WTC11 (cell line): ENCODE data around the gene STK11. TPM values are rescaled to one million over a fixed set of nuclear protein-coding genes. Genes with fewer than 3 reads are reported as not detected.

Experiments
- ATAC-seq: fragments of 200-7000 bp; cut with Tn5 transposase; 2 replicates; pipeline ENCODE4 v1.10.0; 2021; ENCODE audit warnings: mild to moderate bottlenecking, moderate library complexity
- CTCF ChIA-PET: fragments of 300-600 bp; sonication (Branson Sonifier 250); formaldehyde crosslinking; loops from one replicate; lab custom pipeline; 2021; ENCODE audit warnings: antibody characterized with exemption; lab: Charles Lee
- POLR2A ChIA-PET: fragments of 350-600 bp; sonication (Branson Sonifier 250); formaldehyde crosslinking; loops from one replicate; lab custom pipeline; 2021; ENCODE audit warnings: antibody characterized with exemption; lab: Charles Lee
- DNase-seq: peaks from one replicate; pipeline ENCODE4 v3.0.0; 2021; ENCODE audit warnings: low spot score
- H3K27ac Mint-ChIP-seq: 2 replicates; pipeline ENCODE4 v1.8.0; 2021; ENCODE audit warnings: mixed read lengths
- H3K27me3 Mint-ChIP-seq: 2 replicates; pipeline ENCODE4 v1.8.0; 2021; ENCODE audit warnings: low read depth, mild to moderate bottlenecking, moderate library complexity, mixed read lengths
- H3K36me3 Mint-ChIP-seq: 2 replicates; pipeline ENCODE4 v1.8.0; 2021; ENCODE audit warnings: mixed read lengths
- H3K4me1 Mint-ChIP-seq: 2 replicates; pipeline ENCODE4 v1.8.0; 2022; ENCODE audit warnings: mixed read lengths
- H3K4me3 Mint-ChIP-seq: 2 replicates; pipeline ENCODE4 v1.8.0; 2021; ENCODE audit warnings: mild to moderate bottlenecking, moderate library complexity, mixed read lengths
- H3K9me3 Mint-ChIP-seq: 2 replicates; pipeline ENCODE4 v1.8.0; 2021; ENCODE audit warnings: mixed read lengths
- CREM ChIP-seq: sonication (generic); formaldehyde crosslinking; IDR thresholded peaks from 2 replicates; pipeline ENCODE4 v1.8.1; 2022; ENCODE audit warnings: mild to moderate bottlenecking, missing genetic modification reagents, moderate library complexity
- FOXK1 ChIP-seq: sonication (generic); formaldehyde crosslinking; IDR thresholded peaks from 2 replicates; pipeline ENCODE4 v1.8.0; 2022; ENCODE audit warnings: mild to moderate bottlenecking, moderate library complexity, missing genetic modification reagents
- HMGA2 ChIP-seq: fragments of 250-450 bp; sonication (Bioruptor Pico); IDR thresholded peaks from 2 replicates; pipeline ENCODE4 v1.4.0; 2021; ENCODE audit warnings: mild to moderate bottlenecking, moderate library complexity
- MYBL2 ChIP-seq: sonication (generic); formaldehyde crosslinking; IDR thresholded peaks from 2 replicates; pipeline ENCODE4 v1.8.1; 2023; ENCODE audit warnings: mild to moderate bottlenecking, moderate library complexity, missing genetic modification reagents
- NFATC4 ChIP-seq: fragments of 250-450 bp; sonication (Bioruptor Pico); IDR thresholded peaks from 2 replicates; pipeline ENCODE4 v1.9.0; 2021; ENCODE audit warnings: mild to moderate bottlenecking
- NFE2L1 ChIP-seq: sonication (generic); formaldehyde crosslinking; IDR thresholded peaks from 2 replicates; pipeline ENCODE4 v1.8.1; 2023; ENCODE audit warnings: missing genetic modification reagents
- NR3C1 ChIP-seq: sonication (generic); formaldehyde crosslinking; conservative IDR thresholded peaks from 2 replicates; pipeline ENCODE4 v1.8.1; 2023; ENCODE audit warnings: low read depth, mild to moderate bottlenecking, missing genetic modification reagents
- SMAD3 ChIP-seq: sonication (generic); formaldehyde crosslinking; IDR thresholded peaks from 2 replicates; pipeline ENCODE4 v1.8.0; 2022; ENCODE audit warnings: missing genetic modification reagents, mild to moderate bottlenecking, borderline replicate concordance
- SP1 ChIP-seq: sonication (generic); formaldehyde crosslinking; conservative IDR thresholded peaks from 2 replicates; pipeline ENCODE4 v1.8.1; 2022; ENCODE audit warnings: missing genetic modification reagents
- ZNF121 ChIP-seq: sonication (generic); formaldehyde crosslinking; IDR thresholded peaks from 2 replicates; pipeline ENCODE4 v1.8.0; 2023; ENCODE audit warnings: missing genetic modification reagents
- ZNF232 ChIP-seq: sonication (generic); formaldehyde crosslinking; IDR thresholded peaks from 2 replicates; pipeline ENCODE4 v1.8.0; 2022; ENCODE audit warnings: mild to moderate bottlenecking, missing genetic modification reagents
- ZNF671 ChIP-seq: fragments of 250-450 bp; sonication (Bioruptor Pico); IDR thresholded peaks from 2 replicates; pipeline ENCODE4 v1.8.0; 2021; ENCODE audit warnings: mild to moderate bottlenecking
- total RNA-seq: library from RNA; stranded (reverse); gene quantifications from 3 replicates; pipeline ENCODE4 v1.2.3, GENCODE V29; 2021
- TF ChIP-seq, protein P1 (sequence below): fragments of 250-450 bp; sonication (Bioruptor Pico); IDR thresholded peaks from 2 replicates; pipeline ENCODE4 v1.9.0; 2021; ENCODE audit warnings: mild to moderate bottlenecking
- TF ChIP-seq, protein P2 (sequence below): sonication (generic); formaldehyde crosslinking; IDR thresholded peaks from 2 replicates; pipeline ENCODE4 v1.8.0; 2022; ENCODE audit warnings: missing genetic modification reagents

Gene STK11
- total RNA-seq, 1 experiment from 2014 or later = 112 TPM

DNA sequence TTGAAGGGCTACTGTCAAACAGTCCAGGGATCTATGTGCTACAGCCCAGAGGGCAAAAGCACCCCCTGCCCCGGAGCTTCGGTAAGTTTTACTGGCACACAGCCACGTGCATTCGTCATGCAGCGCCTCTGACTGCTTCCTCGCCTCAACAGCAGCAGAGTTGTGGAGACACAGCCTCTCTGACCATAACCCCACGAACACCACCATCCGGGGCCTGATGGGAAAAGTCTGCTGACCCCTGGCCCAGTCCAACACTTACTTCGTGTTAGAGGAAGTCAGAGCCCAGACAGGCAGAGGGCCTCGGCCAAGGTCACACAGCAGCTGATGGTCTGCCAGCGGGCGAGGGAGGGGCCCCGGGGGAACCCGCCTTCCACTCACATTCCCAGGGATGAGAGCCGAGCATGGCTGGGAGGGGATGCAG, 27.1 kb downstream of the STK11 start:
- ChIA-PET CTCF (interaction anchor here (1.5 kb wide), 2 partner anchors 10 to 12 kb away, joined by 3 to 5 read pairs; no protein-coding TSS in a partner anchor), POLR2A (interaction anchor here (0.6 kb wide), 1 partner anchor 54 kb away, joined by 4 read pairs; no protein-coding TSS in a partner anchor)
- no peak overlapping the region for H3K4me3 Mint-ChIP-seq
- H3K9me3 Mint-ChIP-seq = no peaks in the 10 kb centered on the region
- no peak overlapping the region for H3K27ac Mint-ChIP-seq
- no peak for ATAC-seq
- no peaks in the 10 kb centered on the region for H3K36me3 Mint-ChIP-seq
- no peak for DNase-seq
- no peaks in the 10 kb centered on the region for H3K27me3 Mint-ChIP-seq
- TF ChIP-seq, protein P1, sequence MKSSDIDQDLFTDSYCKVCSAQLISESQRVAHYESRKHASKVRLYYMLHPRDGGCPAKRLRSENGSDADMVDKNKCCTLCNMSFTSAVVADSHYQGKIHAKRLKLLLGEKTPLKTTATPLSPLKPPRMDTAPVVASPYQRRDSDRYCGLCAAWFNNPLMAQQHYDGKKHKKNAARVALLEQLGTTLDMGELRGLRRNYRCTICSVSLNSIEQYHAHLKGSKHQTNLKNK (CRISPR knock-in tag) = no peak
- TF ChIP-seq SMAD3 (no peak), NFATC4 (no peak)
- no peaks in the 10 kb centered on the region for H3K4me1 Mint-ChIP-seq

DNA sequence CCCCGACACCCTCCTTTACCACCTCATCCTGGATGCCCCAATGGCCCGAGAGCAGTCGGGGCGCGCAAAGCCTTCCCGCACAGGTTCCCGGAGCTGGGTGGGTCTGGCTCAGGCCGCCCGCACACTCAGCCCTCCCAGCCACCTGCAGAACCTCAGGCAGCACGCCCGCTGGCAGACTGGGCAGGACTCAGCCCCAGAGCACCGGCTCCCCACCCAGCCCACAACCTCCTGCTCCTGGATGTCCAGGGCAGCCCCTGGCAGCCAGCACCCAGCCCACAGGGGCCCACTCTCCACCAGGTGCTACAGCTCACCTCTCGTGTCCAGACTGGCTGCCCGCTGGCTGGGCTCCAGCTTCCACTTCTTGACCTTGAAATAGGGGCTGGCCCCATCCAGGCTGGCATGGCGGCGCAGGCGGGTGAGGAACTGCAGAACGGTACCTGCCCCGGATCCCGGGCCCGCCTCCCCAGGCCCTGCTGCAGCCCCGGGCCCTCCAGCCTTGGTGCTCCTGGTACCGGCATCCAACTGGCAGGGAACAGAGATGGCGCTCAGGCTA, 27.6 kb downstream of the STK11 start:
- Mint-ChIP-seq H3K4me3 (no peak overlapping the region), H3K27me3 (no peaks in the 10 kb centered on the region), H3K9me3 (no peaks in the 10 kb centered on the region), H3K4me1 (0 out of 2 replicates have a peak, but pooled peaks cover under 1% of the 10 kb centered on the region), H3K27ac (no peak overlapping the region), H3K36me3 (no peaks in the 10 kb centered on the region)
- ChIA-PET POLR2A (no interaction called here), CTCF (interaction anchor here (1.5 kb wide), 1 partner anchor 10 kb away, joined by 3 read pairs; no protein-coding TSS in a partner anchor)
- DNase-seq (no peak), ATAC-seq (no peak)
- TF ChIP-seq, protein P1 (CRISPR knock-in tag) = no peak
- TF ChIP-seq ZNF671 (CRISPR knock-in tag) (no peak), FOXK1 (CRISPR knock-in tag) (no peak), NR3C1 (CRISPR knock-in tag) (no peak), ZNF232 (CRISPR knock-in tag) (no peak), SP1 (CRISPR knock-in tag) (no peak), NFE2L1 (no peak), HMGA2 (CRISPR knock-in tag) (no peak)

DNA sequence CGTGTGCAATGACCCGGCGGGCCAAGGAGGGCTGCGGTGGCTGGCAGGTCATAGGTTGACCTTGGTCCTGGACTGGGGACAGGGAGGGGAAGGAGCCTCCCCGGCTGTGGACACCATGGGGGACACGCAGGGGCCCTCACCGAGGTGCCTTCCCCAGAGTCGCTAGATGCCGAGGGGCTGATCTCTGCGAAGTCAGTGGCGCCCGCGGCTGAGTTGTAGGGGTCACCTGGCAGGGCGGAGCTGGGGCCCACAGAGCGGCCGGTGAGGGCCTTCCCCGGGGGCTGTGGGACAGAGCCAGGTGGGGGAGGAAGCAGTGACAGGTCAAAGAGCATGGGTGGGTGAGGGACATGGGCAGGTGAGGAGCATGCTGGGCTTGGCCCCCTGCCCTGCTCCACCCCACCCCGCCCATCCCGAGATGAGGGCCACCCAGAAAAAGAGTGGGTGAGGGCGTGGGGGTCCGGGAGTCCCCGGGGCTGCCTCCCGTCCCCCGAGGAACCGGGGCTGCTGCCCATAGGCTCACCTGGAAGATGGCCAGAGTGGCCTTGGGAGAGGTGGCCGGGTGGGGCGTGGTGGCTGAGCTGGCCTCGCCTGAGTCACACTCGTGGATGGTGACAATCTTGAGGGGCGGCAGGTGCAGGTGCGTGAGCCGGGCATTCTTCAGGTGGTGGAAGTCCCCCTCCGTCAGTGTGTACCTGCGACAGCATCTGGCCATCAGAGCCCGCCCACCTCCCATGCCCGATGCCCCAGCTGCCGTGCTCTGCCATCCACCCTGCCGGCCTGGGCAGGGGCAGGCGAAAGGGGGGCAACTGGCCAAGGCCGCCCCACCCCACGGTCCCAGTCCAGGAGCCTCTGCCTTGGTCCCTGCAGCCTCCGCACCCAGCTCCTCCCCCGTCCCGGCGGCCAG, 28.7 kb downstream of the STK11 start:
- DNase-seq (no peak), ATAC-seq (no peak)
- Mint-ChIP-seq H3K36me3 (no peaks in the 10 kb centered on the region), H3K27ac (no peak overlapping the region), H3K4me3 (no peak overlapping the region), H3K9me3 (no peaks in the 10 kb centered on the region), H3K4me1 (peaks cover 10% of the 10 kb centered on the region), H3K27me3 (no peaks in the 10 kb centered on the region)
- POLR2A ChIA-PET = interaction anchor here (0.6 kb wide), 1 partner anchor 18 kb away, joined by 3 read pairs; no protein-coding TSS in a partner anchor
- TF ChIP-seq, protein P2, sequence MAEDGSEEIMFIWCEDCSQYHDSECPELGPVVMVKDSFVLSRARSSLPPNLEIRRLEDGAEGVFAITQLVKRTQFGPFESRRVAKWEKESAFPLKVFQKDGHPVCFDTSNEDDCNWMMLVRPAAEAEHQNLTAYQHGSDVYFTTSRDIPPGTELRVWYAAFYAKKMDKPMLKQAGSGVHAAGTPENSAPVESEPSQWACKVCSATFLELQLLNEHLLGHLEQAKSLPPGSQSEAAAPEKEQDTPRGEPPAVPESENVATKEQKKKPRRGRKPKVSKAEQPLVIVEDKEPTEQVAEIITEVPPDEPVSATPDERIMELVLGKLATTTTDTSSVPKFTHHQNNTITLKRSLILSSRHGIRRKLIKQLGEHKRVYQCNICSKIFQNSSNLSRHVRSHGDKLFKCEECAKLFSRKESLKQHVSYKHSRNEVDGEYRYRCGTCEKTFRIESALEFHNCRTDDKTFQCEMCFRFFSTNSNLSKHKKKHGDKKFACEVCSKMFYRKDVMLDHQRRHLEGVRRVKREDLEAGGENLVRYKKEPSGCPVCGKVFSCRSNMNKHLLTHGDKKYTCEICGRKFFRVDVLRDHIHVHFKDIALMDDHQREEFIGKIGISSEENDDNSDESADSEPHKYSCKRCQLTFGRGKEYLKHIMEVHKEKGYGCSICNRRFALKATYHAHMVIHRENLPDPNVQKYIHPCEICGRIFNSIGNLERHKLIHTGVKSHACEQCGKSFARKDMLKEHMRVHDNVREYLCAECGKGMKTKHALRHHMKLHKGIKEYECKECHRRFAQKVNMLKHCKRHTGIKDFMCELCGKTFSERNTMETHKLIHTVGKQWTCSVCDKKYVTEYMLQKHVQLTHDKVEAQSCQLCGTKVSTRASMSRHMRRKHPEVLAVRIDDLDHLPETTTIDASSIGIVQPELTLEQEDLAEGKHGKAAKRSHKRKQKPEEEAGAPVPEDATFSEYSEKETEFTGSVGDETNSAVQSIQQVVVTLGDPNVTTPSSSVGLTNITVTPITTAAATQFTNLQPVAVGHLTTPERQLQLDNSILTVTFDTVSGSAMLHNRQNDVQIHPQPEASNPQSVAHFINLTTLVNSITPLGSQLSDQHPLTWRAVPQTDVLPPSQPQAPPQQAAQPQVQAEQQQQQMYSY = no peak
- TF ChIP-seq ZNF121 (no peak), CREM (no peak), MYBL2 (no peak)
- CTCF ChIA-PET = interaction anchor here (1.0 to 1.4 kb wide), 3 partner anchors 14 to 121 kb away, joined by 3 to 4 read pairs (median 3); no protein-coding TSS in a partner anchor
